Measurements from ENCODE around the gene RMDN2.

Gene RMDN2

GRCh38 chr2:37896319-37896718 lies 28.8 kb upstream of the RMDN2 start:
- no peak overlapping the region for H3K4me3 ChIP-seq (ENCODE audit: low read length)
- no peak for TF ChIP-seq CTCF (conservative IDR thresholded peaks at IDR 0.05; ENCODE audit: low read depth, low read length)
- DNase-seq (ENCODE audit: low read depth), result no peak

GRCh38 chr2:37897511-37897910 lies 27.6 kb upstream of the RMDN2 start:
- no peak for DNase-seq (ENCODE audit: low read depth)
- TF ChIP-seq CTCF (conservative IDR thresholded peaks at IDR 0.05; ENCODE audit: low read depth, low read length), result no peak
- no peak overlapping the region for H3K4me3 ChIP-seq (ENCODE audit: low read length)

- DNase-seq (ENCODE audit: low read depth), result no peak
- no peak for TF ChIP-seq CTCF (conservative IDR thresholded peaks at IDR 0.05; ENCODE audit: low read depth, low read length)
- no peak overlapping the region for H3K4me3 ChIP-seq (ENCODE audit: low read length)
These were observed 26.6 kb upstream of the RMDN2 start for GRCh38 chr2:37898448-37898847.

GRCh38 chr2:37902991-37903390 lies 22.1 kb upstream of the RMDN2 start:
- no peak for TF ChIP-seq CTCF (conservative IDR thresholded peaks at IDR 0.05; ENCODE audit: low read depth, low read length)
- no peak overlapping the region for H3K4me3 ChIP-seq (ENCODE audit: low read length)

GRCh38 chr2:37904425-37904824 lies 20.7 kb upstream of the RMDN2 start:
- H3K4me3 ChIP-seq (ENCODE audit: low read length), result no peak overlapping the region
- no peak for TF ChIP-seq CTCF (conservative IDR thresholded peaks at IDR 0.05; ENCODE audit: low read depth, low read length)
- no peak for DNase-seq (ENCODE audit: low read depth)

More at GRCh38 chr2:37902991-37903390, 22.1 kb upstream of the RMDN2 start:
- no peak for DNase-seq (ENCODE audit: low read depth)

GRCh38 chr2:37904993-37905392 lies 20.1 kb upstream of the RMDN2 start:
- H3K4me3 ChIP-seq (ENCODE audit: low read length), result no peak overlapping the region
- no peak for DNase-seq (ENCODE audit: low read depth)
- no peak for TF ChIP-seq CTCF (conservative IDR thresholded peaks at IDR 0.05; ENCODE audit: low read depth, low read length)

- no peak for DNase-seq (ENCODE audit: low read depth)
- no peak overlapping the region for H3K4me3 ChIP-seq (ENCODE audit: low read length)
- TF ChIP-seq CTCF (conservative IDR thresholded peaks at IDR 0.05; ENCODE audit: low read depth, low read length), result no peak
These were observed 19.0 kb upstream of the RMDN2 start for GRCh38 chr2:37906131-37906530.
